HepG2 (cell line): ENCODE measurements around the gene CD3G. TPM values are rescaled to one million over a fixed set of nuclear protein-coding genes. Genes with fewer than 3 reads are reported as not detected.

ENCODE experiments used
- ATF7 ChIP-seq, 2 experiments: fragments of 450-650 bp in 1 of 2; sonication (generic) in 1 of 2; formaldehyde crosslinking in 1 of 2; IDR thresholded peaks; 2 replicates each; pipeline versions ENCODE4 v1.4.0 to v1.6.1; 2016 to 2020; ENCODE audit warnings: antibody characterized with exemption in 1 of 2, mild to moderate bottlenecking in 1 of 2, missing genetic modification reagents in 1 of 2
- BORCS8-MEF2B ChIP-seq: sonication (generic); formaldehyde crosslinking; IDR thresholded peaks from 2 replicates; pipeline ENCODE4 v1.8.0; 2022; ENCODE audit warnings: mild to moderate bottlenecking, missing genetic modification reagents
- HNF4G ChIP-seq, 2 experiments: sonication (generic) in 1 of 2; formaldehyde crosslinking in 1 of 2; IDR thresholded peaks; 2 replicates each; pipeline versions ENCODE4 v1.4.0 to v1.6.1; 2011 to 2020; ENCODE audit warnings: borderline replicate concordance in 2 of 2, low read depth in 2 of 2, mild to moderate bottlenecking in 2 of 2, low read length in 1 of 2, missing genetic modification reagents in 1 of 2, moderate library complexity in 1 of 2
- HNRNPLL ChIP-seq: fragments of 200-400 bp; formaldehyde crosslinking; IDR thresholded peaks from 2 replicates; pipeline ENCODE4 v1.6.1; 2017; ENCODE audit warnings: mild to moderate bottlenecking, low read depth, low read length; ENCODE audit not compliant: poor library complexity, severe bottlenecking
- KDM6A ChIP-seq: IDR thresholded peaks from 2 replicates; pipeline ENCODE4 v1.6.1; 2016; ENCODE audit warnings: low read depth
- RELA ChIP-seq: sonication (generic); formaldehyde crosslinking; IDR thresholded peaks from 2 replicates; pipeline ENCODE4 v1.4.0; 2020; ENCODE audit warnings: missing genetic modification reagents
- RORA ChIP-seq: sonication (generic); formaldehyde crosslinking; IDR thresholded peaks from 2 replicates; pipeline ENCODE4 v1.5.0; 2020; ENCODE audit warnings: mild to moderate bottlenecking, missing genetic modification reagents, moderate library complexity
- SALL1 ChIP-seq: sonication (generic); formaldehyde crosslinking; IDR thresholded peaks from 2 replicates; pipeline ENCODE4 v1.8.0; 2022; ENCODE audit warnings: mild to moderate bottlenecking, missing genetic modification reagents
- SNAI1 ChIP-seq: sonication (generic); formaldehyde crosslinking; IDR thresholded peaks from 2 replicates; pipeline ENCODE4 v1.5.0; 2020; ENCODE audit warnings: mild to moderate bottlenecking, missing genetic modification reagents, borderline replicate concordance
- TAF15 ChIP-seq: fragments of 200-400 bp; formaldehyde crosslinking; IDR thresholded peaks from one replicate; pipeline ENCODE4 v1.6.1; 2018; ENCODE audit warnings: mild to moderate bottlenecking, low read depth, low read length; ENCODE audit not compliant: poor library complexity, severe bottlenecking
- ZNF335 ChIP-seq: sonication (generic); formaldehyde crosslinking; IDR thresholded peaks from 2 replicates; pipeline ENCODE4 v1.4.0; 2020; ENCODE audit warnings: missing genetic modification reagents
- ZNF670 ChIP-seq: sonication (generic); formaldehyde crosslinking; IDR thresholded peaks from 2 replicates; pipeline ENCODE4 v1.8.0; 2022; ENCODE audit warnings: mild to moderate bottlenecking, missing genetic modification reagents, borderline replicate concordance
- ZNF720 ChIP-seq: sonication (generic); formaldehyde crosslinking; IDR thresholded peaks from 2 replicates; pipeline ENCODE4 v1.4.0; 2020; ENCODE audit warnings: missing genetic modification reagents
- ZZZ3 ChIP-seq: sonication (generic); formaldehyde crosslinking; IDR thresholded peaks from 2 replicates; pipeline ENCODE4 v1.4.0; 2020; ENCODE audit warnings: missing genetic modification reagents, mild to moderate bottlenecking, borderline replicate concordance
- polyA plus RNA-seq, 8 experiments: library from polyadenylated mRNA; depleted of rRNA in 3 of 8; stranded (reverse) in 7 of 8; unstranded in 1 of 8; fragments of >200 nt; fragmentation: Illumina TruSeq in 4 of 8; extraction: Trizol in 4 of 8; gene quantifications; 2 replicates each; pipeline versions ENCODE4 v1.2.1 to v1.2.3, GENCODE V29; 2011 to 2016; ENCODE audit warnings: low read depth in 4 of 8, missing spikeins in 1 of 8, mixed read lengths in 1 of 8; ENCODE audit not compliant: insufficient read depth in 1 of 8
- total RNA-seq, 5 experiments: library from RNA; depleted of rRNA; stranded (reverse); fragments of >200 nt; fragmentation: Illumina TruSeq; extraction: Trizol; gene quantifications; 2 replicates each; pipeline ENCODE4 v1.2.3, GENCODE V29; 2016; ENCODE audit warnings: low read depth in 1 of 5
- TF ChIP-seq, protein P1 (sequence below): sonication (generic); formaldehyde crosslinking; IDR thresholded peaks from 2 replicates; pipeline ENCODE4 v1.4.0; 2020; ENCODE audit warnings: missing genetic modification reagents, borderline replicate concordance
- TF ChIP-seq, protein P2 (sequence below), 2 experiments: sonication (generic) in 1 of 2; formaldehyde crosslinking in 1 of 2; IDR thresholded peaks; 2 replicates each; pipeline versions ENCODE4 v1.5.1 to v1.6.1; 2011 to 2020; ENCODE audit warnings: borderline replicate concordance in 1 of 2, low read depth in 1 of 2, low read length in 1 of 2, mild to moderate bottlenecking in 1 of 2, missing genetic modification reagents in 1 of 2, moderate library complexity in 1 of 2
- TF ChIP-seq, protein P3 (sequence below): sonication (generic); formaldehyde crosslinking; IDR thresholded peaks from 2 replicates; pipeline ENCODE4 v1.5.1; 2020; ENCODE audit warnings: mild to moderate bottlenecking, moderate library complexity, missing genetic modification reagents
- TF ChIP-seq, protein P4 (sequence below): sonication (generic); formaldehyde crosslinking; IDR thresholded peaks from 2 replicates; pipeline ENCODE4 v1.9.0; 2021; ENCODE audit warnings: missing genetic modification reagents, mild to moderate bottlenecking, borderline replicate concordance

Gene CD3G
- total and polyA plus RNA-seq, 2 of the 13 experiments (the other 11 are each of a cell fraction or from before 2014, with no cell fraction given), result not detected

DNA sequence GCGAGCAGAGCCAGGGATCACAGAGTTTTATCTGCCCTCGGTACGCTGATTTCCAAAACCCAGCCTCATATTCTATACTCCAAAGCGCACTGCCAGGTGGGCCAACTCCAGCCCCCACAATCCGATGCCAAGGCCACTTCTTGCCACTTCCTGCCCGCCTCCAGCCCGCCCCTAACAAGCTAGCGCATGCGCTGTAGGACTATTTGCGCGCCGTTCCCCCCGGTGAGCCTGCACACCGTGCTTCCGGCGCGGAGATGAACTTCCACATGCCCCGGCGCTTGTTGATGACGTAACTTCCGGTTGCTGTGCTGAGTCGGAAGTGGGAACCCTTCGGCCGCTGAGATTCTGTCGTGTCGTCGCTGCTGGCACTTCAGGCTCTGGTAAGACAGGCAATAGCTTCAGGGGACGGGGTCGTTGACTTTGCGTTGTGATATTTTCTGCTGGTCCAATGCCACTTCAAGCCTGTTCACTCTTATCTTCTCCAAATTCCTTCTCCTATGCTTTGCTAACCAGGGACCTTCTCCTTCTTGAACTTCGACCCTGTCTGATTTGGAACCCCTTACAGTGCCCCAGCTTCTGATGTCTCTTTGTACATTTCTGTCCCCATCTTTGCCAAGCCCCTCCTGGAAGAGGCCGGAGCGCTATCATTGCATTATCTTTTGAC lies 15.3 kb downstream of the CD3G start, which contains the start of gene UBE4A (continued):
- TF ChIP-seq, protein P1, sequence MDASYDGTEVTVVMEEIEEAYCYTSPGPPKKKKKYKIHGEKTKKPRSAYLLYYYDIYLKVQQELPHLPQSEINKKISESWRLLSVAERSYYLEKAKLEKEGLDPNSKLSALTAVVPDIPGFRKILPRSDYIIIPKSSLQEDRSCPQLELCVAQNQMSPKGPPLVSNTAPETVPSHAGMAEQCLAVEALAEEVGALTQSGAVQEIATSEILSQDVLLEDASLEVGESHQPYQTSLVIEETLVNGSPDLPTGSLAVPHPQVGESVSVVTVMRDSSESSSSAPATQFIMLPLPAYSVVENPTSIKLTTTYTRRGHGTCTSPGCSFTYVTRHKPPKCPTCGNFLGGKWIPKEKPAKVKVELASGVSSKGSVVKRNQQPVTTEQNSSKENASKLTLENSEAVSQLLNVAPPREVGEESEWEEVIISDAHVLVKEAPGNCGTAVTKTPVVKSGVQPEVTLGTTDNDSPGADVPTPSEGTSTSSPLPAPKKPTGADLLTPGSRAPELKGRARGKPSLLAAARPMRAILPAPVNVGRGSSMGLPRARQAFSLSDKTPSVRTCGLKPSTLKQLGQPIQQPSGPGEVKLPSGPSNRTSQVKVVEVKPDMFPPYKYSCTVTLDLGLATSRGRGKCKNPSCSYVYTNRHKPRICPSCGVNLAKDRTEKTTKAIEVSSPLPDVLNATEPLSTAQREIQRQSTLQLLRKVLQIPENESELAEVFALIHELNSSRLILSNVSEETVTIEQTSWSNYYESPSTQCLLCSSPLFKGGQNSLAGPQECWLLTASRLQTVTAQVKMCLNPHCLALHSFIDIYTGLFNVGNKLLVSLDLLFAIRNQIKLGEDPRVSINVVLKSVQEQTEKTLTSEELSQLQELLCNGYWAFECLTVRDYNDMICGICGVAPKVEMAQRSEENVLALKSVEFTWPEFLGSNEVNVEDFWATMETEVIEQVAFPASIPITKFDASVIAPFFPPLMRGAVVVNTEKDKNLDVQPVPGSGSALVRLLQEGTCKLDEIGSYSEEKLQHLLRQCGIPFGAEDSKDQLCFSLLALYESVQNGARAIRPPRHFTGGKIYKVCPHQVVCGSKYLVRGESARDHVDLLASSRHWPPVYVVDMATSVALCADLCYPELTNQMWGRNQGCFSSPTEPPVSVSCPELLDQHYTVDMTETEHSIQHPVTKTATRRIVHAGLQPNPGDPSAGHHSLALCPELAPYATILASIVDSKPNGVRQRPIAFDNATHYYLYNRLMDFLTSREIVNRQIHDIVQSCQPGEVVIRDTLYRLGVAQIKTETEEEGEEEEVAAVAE (CRISPR knock-in tag), result peak; percentile 25; the same call in 1 of the 2 replicates
- TF ChIP-seq, protein P2, sequence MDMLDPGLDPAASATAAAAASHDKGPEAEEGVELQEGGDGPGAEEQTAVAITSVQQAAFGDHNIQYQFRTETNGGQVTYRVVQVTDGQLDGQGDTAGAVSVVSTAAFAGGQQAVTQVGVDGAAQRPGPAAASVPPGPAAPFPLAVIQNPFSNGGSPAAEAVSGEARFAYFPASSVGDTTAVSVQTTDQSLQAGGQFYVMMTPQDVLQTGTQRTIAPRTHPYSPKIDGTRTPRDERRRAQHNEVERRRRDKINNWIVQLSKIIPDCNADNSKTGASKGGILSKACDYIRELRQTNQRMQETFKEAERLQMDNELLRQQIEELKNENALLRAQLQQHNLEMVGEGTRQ (IDR thresholded peaks at IDR 0.05; ENCODE audit: low read depth, low read length), result no peak
- TF ChIP-seq, protein P2 (CRISPR knock-in tag; IDR thresholded peaks at IDR 0.05; ENCODE audit: borderline replicate concordance), result no peak
- TF ChIP-seq BORCS8-MEF2B (CRISPR knock-in tag), result 0 out of 2 replicates have a peak, but pooled peaks have one; percentile 12
- no peak for TF ChIP-seq KDM6A (CRISPR knock-in tag)
- peak; percentile 93 for TF ChIP-seq ZNF335 (CRISPR knock-in tag)
- TF ChIP-seq SALL1 (CRISPR knock-in tag), result peak; percentile 86
- peak; percentile 21 for TF ChIP-seq HNRNPLL
- no peak for TF ChIP-seq RORA (CRISPR knock-in tag)
- no peak for TF ChIP-seq ZNF720 (CRISPR knock-in tag)
- no peak for TF ChIP-seq SNAI1 (CRISPR knock-in tag)
- TF ChIP-seq ATF7 (IDR thresholded peaks at IDR 0.05), result peak; percentile 98
- TF ChIP-seq ATF7 (CRISPR knock-in tag; IDR thresholded peaks at IDR 0.05), result no peak; the same call in 1 of the 2 replicates
- TF ChIP-seq, protein P3, sequence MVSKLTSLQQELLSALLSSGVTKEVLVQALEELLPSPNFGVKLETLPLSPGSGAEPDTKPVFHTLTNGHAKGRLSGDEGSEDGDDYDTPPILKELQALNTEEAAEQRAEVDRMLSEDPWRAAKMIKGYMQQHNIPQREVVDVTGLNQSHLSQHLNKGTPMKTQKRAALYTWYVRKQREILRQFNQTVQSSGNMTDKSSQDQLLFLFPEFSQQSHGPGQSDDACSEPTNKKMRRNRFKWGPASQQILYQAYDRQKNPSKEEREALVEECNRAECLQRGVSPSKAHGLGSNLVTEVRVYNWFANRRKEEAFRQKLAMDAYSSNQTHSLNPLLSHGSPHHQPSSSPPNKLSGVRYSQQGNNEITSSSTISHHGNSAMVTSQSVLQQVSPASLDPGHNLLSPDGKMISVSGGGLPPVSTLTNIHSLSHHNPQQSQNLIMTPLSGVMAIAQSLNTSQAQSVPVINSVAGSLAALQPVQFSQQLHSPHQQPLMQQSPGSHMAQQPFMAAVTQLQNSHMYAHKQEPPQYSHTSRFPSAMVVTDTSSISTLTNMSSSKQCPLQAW, result peak; percentile 70
- TF ChIP-seq, protein P4, sequence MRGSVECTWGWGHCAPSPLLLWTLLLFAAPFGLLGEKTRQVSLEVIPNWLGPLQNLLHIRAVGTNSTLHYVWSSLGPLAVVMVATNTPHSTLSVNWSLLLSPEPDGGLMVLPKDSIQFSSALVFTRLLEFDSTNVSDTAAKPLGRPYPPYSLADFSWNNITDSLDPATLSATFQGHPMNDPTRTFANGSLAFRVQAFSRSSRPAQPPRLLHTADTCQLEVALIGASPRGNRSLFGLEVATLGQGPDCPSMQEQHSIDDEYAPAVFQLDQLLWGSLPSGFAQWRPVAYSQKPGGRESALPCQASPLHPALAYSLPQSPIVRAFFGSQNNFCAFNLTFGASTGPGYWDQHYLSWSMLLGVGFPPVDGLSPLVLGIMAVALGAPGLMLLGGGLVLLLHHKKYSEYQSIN, result no peak
- no peak for TF ChIP-seq TAF15
- no peak for TF ChIP-seq ZZZ3 (CRISPR knock-in tag)
- TF ChIP-seq ZNF670 (CRISPR knock-in tag), result no peak
- no peak for TF ChIP-seq HNF4G (IDR thresholded peaks at IDR 0.05; ENCODE audit: borderline replicate concordance, low read depth, low read length)
- TF ChIP-seq HNF4G (CRISPR knock-in tag; IDR thresholded peaks at IDR 0.05; ENCODE audit: borderline replicate concordance, low read depth), result peak; percentile 36; the same call in 1 of the 2 replicates
- peak; percentile 55; the same call in 1 of the 2 replicates for TF ChIP-seq RELA (CRISPR knock-in tag)
